H1 (cell line): ENCODE results near the gene RARRES2. TPM values are rescaled to one million over a fixed set of nuclear protein-coding genes. Genes with fewer than 3 reads are reported as not detected.

ENCODE experiments used
- ATF3 ChIP-seq: IDR thresholded peaks from 2 replicates; pipeline ENCODE4 v1.6.1; 2011; ENCODE audit warnings: low read depth, mild to moderate bottlenecking, low read length; ENCODE audit not compliant: insufficient read depth
- E2F6 ChIP-seq: IDR thresholded peaks from 2 replicates; pipeline ENCODE4 v1.6.1; 2012; ENCODE audit warnings: inconsistent platforms
- GABPA ChIP-seq: IDR thresholded peaks from 2 replicates; pipeline ENCODE4 v1.6.1; 2011; ENCODE audit warnings: mild to moderate bottlenecking, low read length, moderate library complexity, borderline replicate concordance; ENCODE audit not compliant: insufficient read depth
- POLR2A ChIP-seq, 2 experiments: IDR thresholded peaks; 1 replicate in 1 of 2; 2 replicates in 1 of 2; pipeline ENCODE4 v1.6.1; 2011; ENCODE audit warnings: low read depth in 2 of 2, low read length in 2 of 2, mild to moderate bottlenecking in 2 of 2; ENCODE audit errors: control extremely low read depth in 1 of 2
- SAP30 ChIP-seq: fragments of 300-600 bp; sonication (generic); IDR thresholded peaks from 2 replicates; pipeline ENCODE4 v1.7.1; 2012; ENCODE audit warnings: low read length, moderate library complexity, mild to moderate bottlenecking, inconsistent platforms; ENCODE audit not compliant: insufficient read depth, insufficient replicate concordance
- SP2 ChIP-seq: IDR thresholded peaks from 2 replicates; pipeline ENCODE4 v1.6.1; 2012; ENCODE audit warnings: mild to moderate bottlenecking, low read length, inconsistent platforms
- TAF1 ChIP-seq: IDR thresholded peaks from 2 replicates; pipeline ENCODE4 v1.6.1; 2011; ENCODE audit warnings: mild to moderate bottlenecking, low read depth, low read length
- TEAD4 ChIP-seq: IDR thresholded peaks from 2 replicates; pipeline ENCODE4 v1.6.1; 2012; ENCODE audit warnings: low read depth, low read length, inconsistent platforms, mixed read lengths
- polyA plus RNA-seq, 7 experiments: library from polyadenylated mRNA; depleted of rRNA in 3 of 7; stranded (reverse) in 5 of 7; unstranded in 2 of 7; fragments of >200 nt in 5 of 7; fragments of 200-250 nt in 2 of 7; gene quantifications; 1 replicate in 5 of 7; 2 replicates in 1 of 7; 4 replicates in 1 of 7; pipeline versions ENCODE4 v1.2.1 to v1.2.3, GENCODE V29; 2011 to 2013; ENCODE audit warnings: missing spikeins in 2 of 7, mixed read lengths in 2 of 7
- total RNA-seq: library from RNA; stranded (reverse); fragmentation: NEBNext Ultra II Directional; extraction: Animal tissue kit (Norgen Biotek cat#: 25700); gene quantifications from 2 replicates; pipeline ENCODE4 v1.2.1, GENCODE V29; 2021
- TF ChIP-seq, protein P1 (sequence below): IDR thresholded peaks from 2 replicates; pipeline ENCODE4 v1.6.1; 2011; ENCODE audit warnings: low read length, improper control_type of control experiment

RARRES2 gene
- total and polyA plus RNA-seq, 2 of the 8 experiments (the other 6 are each of a cell fraction or from before 2014, with no cell fraction given): 254 to 441 TPM

DNA sequence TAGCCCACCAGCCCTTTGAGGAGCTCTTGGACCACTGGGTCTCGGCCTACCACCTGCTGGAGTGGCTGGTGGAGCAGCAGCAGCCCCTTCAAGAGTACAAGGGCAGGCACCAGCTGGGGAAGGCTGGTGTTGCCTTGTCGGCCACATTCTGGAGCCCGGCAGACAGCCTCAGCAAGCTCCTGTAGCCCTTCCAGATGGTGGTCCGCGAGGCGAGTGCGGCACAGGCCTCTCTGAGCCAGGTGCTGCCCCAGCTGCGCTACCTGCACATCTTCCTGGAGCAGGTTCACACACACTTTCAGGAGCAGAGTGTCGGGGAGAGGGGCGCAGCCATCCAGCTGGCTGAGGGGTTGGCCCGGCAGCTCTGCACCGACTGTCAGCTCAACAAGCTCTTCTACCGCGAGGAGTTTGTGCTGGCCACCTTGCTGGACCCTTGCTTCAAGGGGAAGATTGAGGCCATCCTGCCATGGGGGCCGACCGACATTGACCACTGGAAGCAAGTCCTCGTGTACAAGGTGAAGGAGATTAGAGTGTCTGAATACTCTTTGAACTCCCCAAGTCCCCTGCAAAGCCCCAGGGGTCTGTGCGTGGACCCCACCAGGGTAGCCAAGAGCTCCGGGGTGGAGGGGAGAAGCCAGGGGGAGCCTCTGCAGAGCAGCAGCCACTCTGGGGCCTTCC, 11.1 kb downstream of the RARRES2 start (continued):
- TF ChIP-seq E2F6: no peak
- TF ChIP-seq POLR2A (IDR thresholded peaks at IDR 0.05; ENCODE audit: control extremely low read depth in 1 of 2, low read depth in 2 of 2, low read length in 2 of 2): no peak
- TF ChIP-seq SAP30: no peak
- TF ChIP-seq, protein P1, sequence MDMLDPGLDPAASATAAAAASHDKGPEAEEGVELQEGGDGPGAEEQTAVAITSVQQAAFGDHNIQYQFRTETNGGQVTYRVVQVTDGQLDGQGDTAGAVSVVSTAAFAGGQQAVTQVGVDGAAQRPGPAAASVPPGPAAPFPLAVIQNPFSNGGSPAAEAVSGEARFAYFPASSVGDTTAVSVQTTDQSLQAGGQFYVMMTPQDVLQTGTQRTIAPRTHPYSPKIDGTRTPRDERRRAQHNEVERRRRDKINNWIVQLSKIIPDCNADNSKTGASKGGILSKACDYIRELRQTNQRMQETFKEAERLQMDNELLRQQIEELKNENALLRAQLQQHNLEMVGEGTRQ: no peak
- TF ChIP-seq GABPA: no peak
- no peak for TF ChIP-seq SP2
- TF ChIP-seq TEAD4: no peak
- TF ChIP-seq TAF1: no peak
- TF ChIP-seq ATF3: no peak
